WTC11 (cell line): Measurements from ENCODE around the gene MITF.

Experiments used
- CTCF ChIP-seq: fragments of 200-600 bp; IDR thresholded peaks from 2 replicates; pipeline ENCODE4 v1.8.0; 2022; ENCODE audit warnings: antibody characterized with exemption
- GABPB1 ChIP-seq: sonication (generic); formaldehyde crosslinking; IDR thresholded peaks from 2 replicates; pipeline ENCODE4 v1.8.1; 2023; ENCODE audit warnings: mild to moderate bottlenecking, missing genetic modification reagents
- KAT7 ChIP-seq: sonication (generic); formaldehyde crosslinking; IDR thresholded peaks from 2 replicates; pipeline ENCODE4 v1.8.1; 2023; ENCODE audit warnings: missing genetic modification reagents, mild to moderate bottlenecking, borderline replicate concordance
- MAX ChIP-seq: sonication (generic); formaldehyde crosslinking; IDR thresholded peaks from 2 replicates; pipeline ENCODE4 v1.8.0; 2022; ENCODE audit warnings: mild to moderate bottlenecking, missing genetic modification reagents
- MYBL2 ChIP-seq: sonication (generic); formaldehyde crosslinking; IDR thresholded peaks from 2 replicates; pipeline ENCODE4 v1.8.1; 2023; ENCODE audit warnings: mild to moderate bottlenecking, moderate library complexity, missing genetic modification reagents
- NFYB ChIP-seq: sonication (generic); formaldehyde crosslinking; conservative IDR thresholded peaks from 2 replicates; pipeline ENCODE4 v1.8.0; 2022; ENCODE audit warnings: low read depth, missing genetic modification reagents
- PRDM15 ChIP-seq: sonication (generic); formaldehyde crosslinking; IDR thresholded peaks from 2 replicates; pipeline ENCODE4 v1.8.0; 2022; ENCODE audit warnings: missing genetic modification reagents
- TP53 ChIP-seq: sonication (generic); formaldehyde crosslinking; IDR thresholded peaks from 2 replicates; pipeline ENCODE4 v1.8.1; 2023; ENCODE audit warnings: mild to moderate bottlenecking, missing genetic modification reagents

GRCh38 chr3:69871251-69871650, 132.0 kb downstream of the MITF start:
- TF ChIP-seq GABPB1 (CRISPR knock-in tag) (no peak), MYBL2 (no peak), KAT7 (CRISPR knock-in tag) (no peak), CTCF (no peak), MAX (CRISPR knock-in tag) (no peak), PRDM15 (CRISPR knock-in tag) (no peak), TP53 (CRISPR knock-in tag) (no peak), NFYB (CRISPR knock-in tag) (no peak)
